Measurements from ENCODE around the gene ITCH. TPM values are rescaled to one million over a fixed set of nuclear protein-coding genes. Genes with fewer than 3 reads are reported as not detected.

Gene ITCH
- total and polyA plus RNA-seq, 2 of the 8 experiments (the other 6 are each of a cell fraction or from before 2014, with no cell fraction given) = 3.9 to 45.2 TPM

DNA sequence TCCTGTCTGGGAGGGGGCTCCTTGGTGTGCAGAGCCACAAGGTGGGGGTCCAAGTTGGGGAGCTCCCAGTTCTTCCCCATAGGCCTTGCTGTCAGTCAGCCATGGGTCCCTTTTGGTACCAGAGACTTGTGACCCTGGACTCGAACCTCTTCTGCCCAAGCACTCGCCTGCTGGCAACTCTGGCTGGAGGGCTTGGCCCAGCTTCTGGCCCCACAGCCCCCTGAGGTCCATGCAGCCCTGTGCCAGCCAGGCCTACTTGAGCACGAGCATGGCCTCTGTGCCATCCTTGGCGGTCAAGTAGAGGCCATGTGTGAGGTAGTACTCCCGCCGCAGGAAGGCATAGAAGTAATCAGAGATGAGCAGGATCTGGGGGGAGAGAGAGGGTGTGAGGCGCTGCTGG is 197.5 kb downstream of the ITCH start:
- Histone ChIP-seq H2BK20ac (ENCODE audit: low read length) (no peak overlapping the region), H2BK120ac (replicated peaks; ENCODE audit: low read depth, low read length) (no peak overlapping the region), H2BK5ac (ENCODE audit: low read depth, low read length) (no peak overlapping the region), H3K23ac (ENCODE audit: insufficient read length) (no peak overlapping the region), H3K4me3 (ENCODE audit: extremely low read depth in 1 of 4, insufficient read depth in 2 of 4, low read depth in 3 of 4, low read length in 4 of 4) (no peak overlapping the region), H3K27ac (ENCODE audit: low read depth, low read length) (no peak overlapping the region), H3K4ac (replicated peaks; ENCODE audit: insufficient read length, low read depth, low read length) (no peak overlapping the region), H3K56ac (replicated peaks; ENCODE audit: insufficient read length, low read depth, low read length) (no peak overlapping the region), H3K9ac (replicated peaks in 1 of 4; ENCODE audit: extremely low read depth in 1 of 4, low read depth in 3 of 4, low read length in 3 of 4) (no peak overlapping the region), H3K14ac (ENCODE audit: insufficient read length) (no peak overlapping the region), H3K4me1 (replicated peaks in 1 of 4; ENCODE audit: control insufficient read depth in 3 of 4, insufficient read depth in 4 of 4, low read length in 3 of 4) (peaks cover 0 to 2% (median 0%) of the 10 kb centered on the region in 4 experiments; a peak in 1 of 7 replicates), H3K23me2 (ENCODE audit: low read depth, low read length) (peaks cover 4% of the 10 kb centered on the region), H3K79me2 (ENCODE audit: control insufficient read depth in 1 of 2, insufficient read depth in 2 of 2, low read length in 2 of 2) (no peaks in the 10 kb centered on the region), H3K36me3 (ENCODE audit: control insufficient read depth in 2 of 4, insufficient read depth in 4 of 4, low read length in 3 of 4) (no peaks in the 10 kb centered on the region), H2AK5ac (ENCODE audit: low read depth, low read length) (no peak overlapping the region), H3K9me3 (ENCODE audit: insufficient read depth in 2 of 2, low read depth in 1 of 2, low read length in 1 of 2) (no peaks in the 10 kb centered on the region), H4K91ac (replicated peaks; ENCODE audit: insufficient read length, low read length) (no peak overlapping the region), H2AFZ (ENCODE audit: low read length) (no peak overlapping the region), H3K4me2 (ENCODE audit: insufficient read depth in 1 of 2, low read depth in 2 of 2, low read length in 2 of 2) (no peak overlapping the region), H3K79me1 (ENCODE audit: low read depth, low read length) (peaks cover 3% of the 10 kb centered on the region), H3K27me3 (replicated peaks in 1 of 4; ENCODE audit: control insufficient read depth in 3 of 4, extremely low read depth in 1 of 4, insufficient read depth in 3 of 4, low read length in 3 of 4) (peaks cover 0 to 2% (median 0%) of the 10 kb centered on the region in 4 experiments; a peak in 1 of 7 replicates), H3K18ac (ENCODE audit: extremely low read depth, low read length) (no peak overlapping the region), H2BK12ac (ENCODE audit: low read depth, low read length) (no peak overlapping the region), H4K20me1 (replicated peaks in 1 of 2; ENCODE audit: control insufficient read depth in 1 of 2, insufficient read depth in 2 of 2, low read length in 2 of 2) (peaks cover 0 to 7% of the 10 kb centered on the region in 2 experiments), H4K5ac (ENCODE audit: insufficient read length, low read depth, low read length) (no peak overlapping the region), H4K8ac (ENCODE audit: extremely low read depth, insufficient read depth, low read length) (no peak overlapping the region), H2BK15ac (ENCODE audit: low read length) (no peak overlapping the region)
- ChIA-PET POLR2A (ENCODE audit: partially characterized antibody) (interaction anchor here (1.1 to 3.2 kb wide), 2 partner anchors 143 to 147 kb away, joined by 3 to 7 read pairs; partner anchors contain the start of gene TP53INP2), CTCF (ENCODE audit: partially characterized antibody) (interaction anchor here (1.2 to 6.2 kb wide), 4 partner anchors 8 to 147 kb away, joined by 3 to 48 read pairs (median 4); no protein-coding TSS in a partner anchor)
- WGBS, 2 experiments (ENCODE audit: extremely low coverage in 1 of 2, insufficient coverage in 1 of 2, insufficient read length in 1 of 2, insufficient replicate concordance in 2 of 2, low coverage in 1 of 2, low lambda C conversion rate in 2 of 2, missing lambda C conversion rate in 1 of 2) = 93% methylated on average over 7 of the region's 7 CpGs; no CpG with 5 or more reads in 1 of the 2 experiments
- TF ChIP-seq YY1 (IDR thresholded peaks at IDR 0.05; ENCODE audit: low read depth, low read length) = no peak
- TF ChIP-seq SP4 (IDR thresholded peaks at IDR 0.05; ENCODE audit: low read length) = no peak
- no peak for TF ChIP-seq SIRT6 (IDR thresholded peaks at IDR 0.05; ENCODE audit: low read length)
- TF ChIP-seq EP300 (IDR thresholded peaks at IDR 0.05; ENCODE audit: borderline replicate concordance in 1 of 2, low read depth in 2 of 2, low read length in 2 of 2) = no peak
- TF ChIP-seq SAP30 (IDR thresholded peaks at IDR 0.05; ENCODE audit: insufficient read depth, insufficient replicate concordance, low read length) = no peak
- TF ChIP-seq NANOG (IDR thresholded peaks at IDR 0.05; ENCODE audit: insufficient read depth, low read depth, low read length, poor library complexity, severe bottlenecking) = no peak
- TF ChIP-seq CHD2 (IDR thresholded peaks at IDR 0.05; ENCODE audit: low read length) = no peak
- no peak for TF ChIP-seq EGR1 (IDR thresholded peaks at IDR 0.05; ENCODE audit: borderline replicate concordance, low read depth, low read length)
- DNase-seq (ENCODE audit: low read depth in 1 of 2, low spot score in 2 of 2) = no peak
- no peak for FAIRE-seq
